ENCODE measurements around the gene ASCC1. TPM values are rescaled to one million over a fixed set of nuclear protein-coding genes. Genes with fewer than 3 reads are reported as not detected.

ASCC1 gene
- total and polyA plus RNA-seq, 2 of the 13 experiments (the other 11 are each of a cell fraction or from before 2014, with no cell fraction given), result 21.6 to 30.1 TPM

DNA sequence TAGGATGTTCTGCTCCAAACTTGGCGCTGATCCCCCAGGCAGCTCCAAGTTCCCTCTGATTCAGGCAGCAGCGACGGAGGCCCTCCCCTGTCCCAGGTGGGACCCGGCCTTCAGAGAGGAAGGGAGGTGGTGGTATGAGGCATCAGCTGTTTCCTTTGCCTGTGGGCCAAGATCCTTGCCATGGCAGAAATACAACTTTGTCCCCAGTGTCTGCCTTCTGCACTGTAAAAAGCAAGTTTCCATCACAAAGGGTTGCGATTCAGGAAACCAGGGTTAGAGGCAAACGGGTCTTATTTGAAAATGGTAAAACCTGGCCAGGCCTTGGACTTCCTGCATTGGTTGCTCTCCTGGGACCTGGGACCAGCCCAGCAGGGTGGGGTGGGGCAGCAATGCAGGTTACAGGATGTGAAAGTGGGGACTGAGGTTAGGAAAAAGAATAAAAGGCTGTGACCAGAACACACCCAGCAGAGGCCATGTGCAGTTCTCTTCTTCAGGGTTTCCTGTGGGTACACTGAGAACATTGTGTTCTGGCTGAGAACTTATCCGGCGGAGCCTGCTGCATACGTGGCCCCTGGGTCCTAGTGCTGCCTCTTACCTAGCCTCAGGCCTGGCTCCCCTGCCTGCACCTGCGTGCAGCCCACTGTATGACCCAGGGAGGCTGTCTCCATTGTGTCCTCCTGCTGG is 32.5 kb upstream of the ASCC1 start (continued):
- TF ChIP-seq, protein P1, sequence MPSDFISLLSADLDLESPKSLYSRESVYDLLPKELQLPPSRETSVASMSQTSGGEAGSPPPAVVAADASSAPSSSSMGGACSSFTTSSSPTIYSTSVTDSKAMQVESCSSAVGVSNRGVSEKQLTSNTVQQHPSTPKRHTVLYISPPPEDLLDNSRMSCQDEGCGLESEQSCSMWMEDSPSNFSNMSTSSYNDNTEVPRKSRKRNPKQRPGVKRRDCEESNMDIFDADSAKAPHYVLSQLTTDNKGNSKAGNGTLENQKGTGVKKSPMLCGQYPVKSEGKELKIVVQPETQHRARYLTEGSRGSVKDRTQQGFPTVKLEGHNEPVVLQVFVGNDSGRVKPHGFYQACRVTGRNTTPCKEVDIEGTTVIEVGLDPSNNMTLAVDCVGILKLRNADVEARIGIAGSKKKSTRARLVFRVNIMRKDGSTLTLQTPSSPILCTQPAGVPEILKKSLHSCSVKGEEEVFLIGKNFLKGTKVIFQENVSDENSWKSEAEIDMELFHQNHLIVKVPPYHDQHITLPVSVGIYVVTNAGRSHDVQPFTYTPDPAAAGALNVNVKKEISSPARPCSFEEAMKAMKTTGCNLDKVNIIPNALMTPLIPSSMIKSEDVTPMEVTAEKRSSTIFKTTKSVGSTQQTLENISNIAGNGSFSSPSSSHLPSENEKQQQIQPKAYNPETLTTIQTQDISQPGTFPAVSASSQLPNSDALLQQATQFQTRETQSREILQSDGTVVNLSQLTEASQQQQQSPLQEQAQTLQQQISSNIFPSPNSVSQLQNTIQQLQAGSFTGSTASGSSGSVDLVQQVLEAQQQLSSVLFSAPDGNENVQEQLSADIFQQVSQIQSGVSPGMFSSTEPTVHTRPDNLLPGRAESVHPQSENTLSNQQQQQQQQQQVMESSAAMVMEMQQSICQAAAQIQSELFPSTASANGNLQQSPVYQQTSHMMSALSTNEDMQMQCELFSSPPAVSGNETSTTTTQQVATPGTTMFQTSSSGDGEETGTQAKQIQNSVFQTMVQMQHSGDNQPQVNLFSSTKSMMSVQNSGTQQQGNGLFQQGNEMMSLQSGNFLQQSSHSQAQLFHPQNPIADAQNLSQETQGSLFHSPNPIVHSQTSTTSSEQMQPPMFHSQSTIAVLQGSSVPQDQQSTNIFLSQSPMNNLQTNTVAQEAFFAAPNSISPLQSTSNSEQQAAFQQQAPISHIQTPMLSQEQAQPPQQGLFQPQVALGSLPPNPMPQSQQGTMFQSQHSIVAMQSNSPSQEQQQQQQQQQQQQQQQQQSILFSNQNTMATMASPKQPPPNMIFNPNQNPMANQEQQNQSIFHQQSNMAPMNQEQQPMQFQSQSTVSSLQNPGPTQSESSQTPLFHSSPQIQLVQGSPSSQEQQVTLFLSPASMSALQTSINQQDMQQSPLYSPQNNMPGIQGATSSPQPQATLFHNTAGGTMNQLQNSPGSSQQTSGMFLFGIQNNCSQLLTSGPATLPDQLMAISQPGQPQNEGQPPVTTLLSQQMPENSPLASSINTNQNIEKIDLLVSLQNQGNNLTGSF (CRISPR knock-in tag; IDR thresholded peaks at IDR 0.05), result no peak
- 0 out of 2 replicates have a peak, but pooled peaks have one; percentile 9 for TF ChIP-seq KLF12 (CRISPR knock-in tag; IDR thresholded peaks at IDR 0.05; ENCODE audit: borderline replicate concordance)
- TF ChIP-seq, protein P2, sequence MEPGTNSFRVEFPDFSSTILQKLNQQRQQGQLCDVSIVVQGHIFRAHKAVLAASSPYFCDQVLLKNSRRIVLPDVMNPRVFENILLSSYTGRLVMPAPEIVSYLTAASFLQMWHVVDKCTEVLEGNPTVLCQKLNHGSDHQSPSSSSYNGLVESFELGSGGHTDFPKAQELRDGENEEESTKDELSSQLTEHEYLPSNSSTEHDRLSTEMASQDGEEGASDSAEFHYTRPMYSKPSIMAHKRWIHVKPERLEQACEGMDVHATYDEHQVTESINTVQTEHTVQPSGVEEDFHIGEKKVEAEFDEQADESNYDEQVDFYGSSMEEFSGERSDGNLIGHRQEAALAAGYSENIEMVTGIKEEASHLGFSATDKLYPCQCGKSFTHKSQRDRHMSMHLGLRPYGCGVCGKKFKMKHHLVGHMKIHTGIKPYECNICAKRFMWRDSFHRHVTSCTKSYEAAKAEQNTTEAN (CRISPR knock-in tag; conservative IDR thresholded peaks at IDR 0.05), result no peak
- TF ChIP-seq, protein P3, sequence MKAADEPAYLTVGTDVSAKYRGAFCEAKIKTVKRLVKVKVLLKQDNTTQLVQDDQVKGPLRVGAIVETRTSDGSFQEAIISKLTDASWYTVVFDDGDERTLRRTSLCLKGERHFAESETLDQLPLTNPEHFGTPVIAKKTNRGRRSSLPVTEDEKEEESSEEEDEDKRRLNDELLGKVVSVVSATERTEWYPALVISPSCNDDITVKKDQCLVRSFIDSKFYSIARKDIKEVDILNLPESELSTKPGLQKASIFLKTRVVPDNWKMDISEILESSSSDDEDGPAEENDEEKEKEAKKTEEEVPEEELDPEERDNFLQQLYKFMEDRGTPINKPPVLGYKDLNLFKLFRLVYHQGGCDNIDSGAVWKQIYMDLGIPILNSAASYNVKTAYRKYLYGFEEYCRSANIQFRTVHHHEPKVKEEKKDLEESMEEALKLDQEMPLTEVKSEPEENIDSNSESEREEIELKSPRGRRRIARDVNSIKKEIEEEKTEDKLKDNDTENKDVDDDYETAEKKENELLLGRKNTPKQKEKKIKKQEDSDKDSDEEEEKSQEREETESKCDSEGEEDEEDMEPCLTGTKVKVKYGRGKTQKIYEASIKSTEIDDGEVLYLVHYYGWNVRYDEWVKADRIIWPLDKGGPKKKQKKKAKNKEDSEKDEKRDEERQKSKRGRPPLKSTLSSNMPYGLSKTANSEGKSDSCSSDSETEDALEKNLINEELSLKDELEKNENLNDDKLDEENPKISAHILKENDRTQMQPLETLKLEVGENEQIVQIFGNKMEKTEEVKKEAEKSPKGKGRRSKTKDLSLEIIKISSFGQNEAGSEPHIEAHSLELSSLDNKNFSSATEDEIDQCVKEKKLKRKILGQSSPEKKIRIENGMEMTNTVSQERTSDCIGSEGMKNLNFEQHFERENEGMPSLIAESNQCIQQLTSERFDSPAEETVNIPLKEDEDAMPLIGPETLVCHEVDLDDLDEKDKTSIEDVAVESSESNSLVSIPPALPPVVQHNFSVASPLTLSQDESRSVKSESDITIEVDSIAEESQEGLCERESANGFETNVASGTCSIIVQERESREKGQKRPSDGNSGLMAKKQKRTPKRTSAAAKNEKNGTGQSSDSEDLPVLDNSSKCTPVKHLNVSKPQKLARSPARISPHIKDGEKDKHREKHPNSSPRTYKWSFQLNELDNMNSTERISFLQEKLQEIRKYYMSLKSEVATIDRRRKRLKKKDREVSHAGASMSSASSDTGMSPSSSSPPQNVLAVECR (CRISPR knock-in tag; IDR thresholded peaks at IDR 0.05; ENCODE audit: borderline replicate concordance), result peak; percentile 60; the same call in 1 of the 2 replicates
- no peak for TF ChIP-seq HNRNPH1 (optimal IDR thresholded peaks at IDR 0.05; ENCODE audit: low read depth, low read length)
- TF ChIP-seq AKAP8 (CRISPR knock-in tag; IDR thresholded peaks at IDR 0.05), result no peak
- 0 out of 2 replicates have a peak, but pooled peaks have one; percentile 35 for TF ChIP-seq ZFP36L2 (CRISPR knock-in tag; IDR thresholded peaks at IDR 0.05)
- no peak for TF ChIP-seq ZNF256 (CRISPR knock-in tag; conservative IDR thresholded peaks at IDR 0.05)
- no peak; the same call in 1 of the 2 replicates for TF ChIP-seq TGIF2 (CRISPR knock-in tag; IDR thresholded peaks at IDR 0.05)
- TF ChIP-seq RORA (CRISPR knock-in tag; IDR thresholded peaks at IDR 0.05), result no peak
- no peak for TF ChIP-seq CBX5 (CRISPR knock-in tag; IDR thresholded peaks at IDR 0.05; ENCODE audit: borderline replicate concordance)
- TF ChIP-seq HOXA3 (CRISPR knock-in tag; IDR thresholded peaks at IDR 0.05), result peak; percentile 55; the same call in 1 of the 2 replicates
- TF ChIP-seq ZMYM2 (CRISPR knock-in tag; IDR thresholded peaks at IDR 0.05), result no peak
- TF ChIP-seq ZNF224 (CRISPR knock-in tag; IDR thresholded peaks at IDR 0.05), result no peak
- TF ChIP-seq KLF6 (CRISPR knock-in tag; IDR thresholded peaks at IDR 0.05), result no peak
- TF ChIP-seq TBX2 (CRISPR knock-in tag; IDR thresholded peaks at IDR 0.05; ENCODE audit: borderline replicate concordance), result peak; percentile 70; the same call in 1 of the 2 replicates
- TF ChIP-seq, protein P4, sequence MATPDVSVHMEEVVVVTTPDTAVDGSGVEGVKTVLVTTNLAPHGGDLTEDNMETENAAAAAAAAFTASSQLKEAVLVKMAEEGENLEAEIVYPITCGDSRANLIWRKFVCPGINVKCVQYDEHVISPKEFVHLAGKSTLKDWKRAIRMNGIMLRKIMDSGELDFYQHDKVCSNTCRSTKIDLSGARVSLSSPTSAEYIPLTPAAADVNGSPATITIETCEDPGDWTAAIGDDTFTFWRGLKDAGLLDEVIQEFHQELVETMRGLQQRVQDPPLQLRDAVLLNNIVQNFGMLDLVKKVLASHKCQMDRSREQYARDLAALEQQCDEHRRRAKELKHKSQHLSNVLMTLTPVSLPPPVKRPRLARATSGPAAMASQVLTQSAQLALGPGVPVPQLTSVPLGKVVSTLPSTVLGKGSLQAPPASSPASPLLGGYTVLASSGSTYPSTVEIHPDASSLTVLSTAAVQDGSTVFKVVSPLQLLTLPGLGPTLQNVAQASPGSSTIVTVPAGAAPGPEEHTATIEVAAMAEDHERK (CRISPR knock-in tag; IDR thresholded peaks at IDR 0.05; ENCODE audit: low read depth), result no peak

Data from HepG2 (cell line).